Skin epidermis (tissue), 12 donors: ENCODE results near the gene PPDPF.
"Not testable (repeated sequence)": the region's sequence is repeated elsewhere in the genome, so short reads cannot be mapped to it uniquely, and the experiment has no call there.

Experiments used
- H3K27ac ChIP-seq, 21 experiments: fragments of 200-600 bp; sonication (generic) in 11 of 21; one replicate each; pipeline ENCODE4 v1.5.0; 2020; ENCODE audit warnings: mild to moderate bottlenecking in 3 of 21, inconsistent platforms in 2 of 21, moderate library complexity in 2 of 21
- H3K4me3 ChIP-seq, 7 experiments: fragments of 200-600 bp; sonication (generic) in 2 of 7; one replicate each; pipeline ENCODE4 v1.5.0; 2020; ENCODE audit warnings: inconsistent platforms in 2 of 7, mild to moderate bottlenecking in 2 of 7, moderate library complexity in 1 of 7

PPDPF gene

DNA sequence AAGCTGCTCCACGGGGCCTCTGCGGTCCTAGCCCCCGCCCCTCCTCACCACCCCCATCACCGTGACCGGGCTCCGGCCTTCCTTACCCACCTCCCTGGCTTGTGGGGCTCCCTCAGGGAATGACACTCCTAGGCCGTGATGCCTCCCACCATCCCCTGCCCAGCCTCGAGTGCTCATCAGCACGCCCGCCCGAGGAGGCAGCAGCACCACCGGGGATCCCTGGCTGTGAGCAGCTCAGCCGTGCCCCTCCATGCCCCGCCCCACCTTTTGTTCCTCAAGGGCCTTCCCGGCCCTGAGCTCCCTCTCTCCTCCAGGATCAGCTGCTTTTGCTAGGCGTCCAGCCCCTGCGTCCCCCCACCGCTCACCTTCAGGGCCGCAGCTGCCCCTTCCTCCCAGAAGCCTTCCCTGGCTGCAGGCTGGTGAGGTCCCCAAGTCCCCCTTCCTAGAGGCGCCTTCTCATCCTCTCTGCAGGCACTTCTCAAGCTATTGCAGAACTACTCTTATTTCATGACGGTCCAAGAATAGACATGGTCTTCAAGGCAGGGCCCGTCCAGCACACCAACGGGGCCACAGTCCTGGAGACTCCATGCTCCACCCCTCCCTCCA, 36.4 kb downstream of the PPDPF start:
- no peak overlapping the region for H3K27ac ChIP-seq
- H3K4me3 ChIP-seq: no peak overlapping the region

DNA sequence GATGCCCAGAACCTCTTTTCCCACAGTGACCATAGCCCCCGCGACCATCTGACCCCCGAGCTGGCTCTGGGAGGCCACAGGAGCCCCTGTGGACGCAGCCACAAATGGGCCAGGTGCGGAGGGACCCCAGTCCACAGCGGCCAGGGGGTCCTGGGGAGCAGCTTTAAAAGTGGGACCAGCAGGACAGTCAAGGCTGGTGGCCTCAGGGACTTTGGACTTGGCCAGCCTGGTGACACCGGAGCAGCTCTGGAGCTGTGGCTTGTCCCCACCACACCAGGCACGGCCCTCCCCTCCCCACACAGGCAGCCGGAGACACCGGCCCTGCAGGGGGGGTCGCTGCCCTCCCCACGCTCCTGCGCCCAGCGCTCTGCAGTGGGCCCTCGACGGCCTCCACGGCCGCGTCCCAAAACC, 36.9 kb downstream of the PPDPF start:
- H3K27ac ChIP-seq: no peak overlapping the region
- H3K4me3 ChIP-seq: no peak overlapping the region

DNA sequence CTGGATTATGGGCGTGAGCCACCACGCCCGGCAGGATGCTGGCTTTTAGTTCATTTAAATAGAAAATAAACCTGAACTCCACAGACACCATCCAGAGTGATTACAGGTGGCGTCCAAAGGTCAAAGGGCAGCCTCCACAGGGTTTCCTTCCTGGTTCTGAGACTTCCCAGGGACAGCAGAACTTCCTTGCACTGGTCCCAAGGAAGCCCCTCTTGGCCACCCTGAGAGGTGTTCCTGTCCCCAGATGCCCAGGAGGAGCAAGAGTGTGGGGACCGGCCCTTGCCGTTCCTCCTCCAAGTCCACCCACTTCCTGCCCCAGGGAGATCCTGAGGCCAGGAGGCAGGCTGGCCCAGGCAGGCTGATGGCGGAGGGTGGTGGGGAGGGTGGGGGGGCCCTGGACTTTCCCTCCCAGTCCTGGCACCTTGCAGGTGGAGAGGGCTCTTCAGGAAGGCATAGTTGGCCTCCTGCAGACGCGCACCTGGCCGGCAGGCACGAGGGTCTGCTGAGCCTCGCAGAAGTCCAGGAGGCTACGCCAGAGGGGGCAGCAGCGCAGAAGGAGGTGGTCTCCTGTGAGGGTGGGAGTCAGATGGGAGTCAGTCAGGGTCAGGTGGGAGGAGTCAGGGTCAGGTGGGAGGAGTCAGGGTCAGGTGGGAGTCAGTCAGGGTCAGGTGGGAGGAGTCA, 38.4 kb downstream of the PPDPF start:
- Histone ChIP-seq H3K27ac (no peak overlapping the region), H3K4me3 (no peak overlapping the region)

DNA sequence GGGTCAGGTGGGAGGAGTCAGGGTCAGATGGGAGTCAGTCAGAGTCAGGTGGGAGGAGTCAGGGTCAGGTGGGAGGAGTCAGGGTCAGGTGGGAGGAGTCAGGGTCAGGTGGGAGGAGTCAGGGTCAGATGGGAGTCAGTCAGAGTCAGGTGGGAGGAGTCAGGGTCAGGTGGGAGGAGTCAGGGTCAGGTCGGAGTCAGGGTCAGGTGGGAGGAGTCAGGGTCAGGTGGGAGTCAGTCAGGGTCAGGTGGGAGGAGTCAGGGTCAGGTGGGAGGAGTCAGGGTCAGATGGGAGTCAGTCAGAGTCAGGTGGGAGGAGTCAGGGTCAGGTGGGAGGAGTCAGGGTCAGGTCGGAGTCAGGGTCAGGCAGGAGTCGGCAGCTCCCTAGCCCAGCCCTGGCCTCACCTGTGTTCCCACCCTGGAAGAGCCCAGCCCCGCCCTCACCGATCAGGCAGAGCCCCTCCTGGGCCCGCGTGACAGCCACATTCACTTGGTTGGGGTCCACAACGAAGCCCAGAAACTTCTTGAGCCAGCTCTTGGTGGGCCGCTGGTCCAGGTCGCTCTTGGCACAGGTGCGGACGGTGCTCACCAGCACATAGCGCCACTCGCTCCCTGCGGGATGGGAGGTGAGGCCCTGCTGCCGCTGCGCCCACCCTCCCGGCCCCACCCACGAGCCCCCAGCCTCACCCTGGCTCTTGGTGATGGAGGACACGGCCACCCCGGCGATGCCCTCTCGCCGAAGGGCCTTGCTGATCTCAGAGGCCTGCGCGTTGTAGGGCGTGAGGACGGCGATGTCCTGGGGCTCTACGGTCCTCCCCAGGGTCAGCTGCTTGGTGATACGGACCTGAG, 39.1 kb downstream of the PPDPF start:
- not testable (repeated sequence) for H3K4me3 ChIP-seq, H3K27ac ChIP-seq

DNA sequence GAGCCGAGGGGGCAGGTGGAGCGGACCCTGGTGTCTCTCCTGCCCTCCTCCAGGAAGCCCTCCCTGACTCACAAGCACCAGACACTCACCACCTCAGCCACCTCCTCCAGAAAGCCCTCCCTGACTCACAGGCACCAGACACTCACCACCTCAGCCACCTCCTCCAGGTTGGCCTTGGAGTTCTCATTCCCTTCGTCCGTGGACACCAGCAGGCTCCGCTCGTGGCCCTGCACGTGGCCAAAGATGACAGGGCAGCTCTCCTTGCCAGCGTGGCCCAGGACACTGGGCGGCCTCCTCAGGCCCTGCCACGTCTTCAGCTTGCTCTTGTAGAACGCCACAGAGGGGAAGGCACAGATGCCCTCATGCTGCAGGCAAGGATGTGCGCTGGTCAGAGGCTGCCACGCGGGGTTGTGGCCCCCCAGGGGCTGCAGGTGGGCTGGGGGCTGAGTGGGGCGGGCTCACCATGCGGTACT, 39.8 kb downstream of the PPDPF start:
- Histone ChIP-seq H3K4me3 (no peak overlapping the region), H3K27ac (no peak overlapping the region)

DNA sequence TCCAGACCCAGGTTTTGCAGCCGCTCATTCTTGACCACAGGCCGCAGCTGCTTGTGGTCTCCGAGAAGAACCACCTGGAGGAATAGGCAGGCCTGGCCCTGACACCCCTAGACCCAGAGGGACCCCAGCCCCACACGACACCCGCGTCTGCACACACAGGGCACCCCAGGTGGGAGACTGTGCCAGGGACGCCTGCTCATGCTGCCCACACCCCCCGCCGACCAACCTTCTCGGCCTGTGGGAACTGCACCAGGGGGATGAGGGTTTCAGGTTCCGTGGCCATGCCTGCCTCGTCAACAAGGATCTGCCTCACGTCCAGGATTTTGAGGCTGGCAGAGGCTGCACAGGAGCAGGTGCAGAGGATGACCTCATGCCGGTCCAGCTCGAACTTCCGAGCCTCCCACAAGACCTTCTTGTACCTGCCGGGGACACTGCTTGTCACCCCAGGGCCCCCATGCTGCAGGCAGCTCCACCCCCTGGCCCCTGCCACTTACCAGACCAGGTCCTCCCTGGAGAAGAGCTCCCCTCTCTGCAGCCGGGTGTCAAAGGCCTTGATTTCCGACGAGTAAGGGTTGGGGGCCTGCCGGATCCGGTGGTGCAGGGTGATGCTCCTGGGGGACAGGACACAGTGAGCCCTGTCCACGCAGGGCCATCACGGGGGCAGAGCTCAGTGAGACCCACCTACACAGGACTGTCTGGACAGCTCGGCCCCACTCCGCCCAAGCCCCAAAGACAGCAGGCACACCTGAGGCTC, 40.5 kb downstream of the PPDPF start:
- H3K4me3 ChIP-seq: no peak overlapping the region

DNA sequence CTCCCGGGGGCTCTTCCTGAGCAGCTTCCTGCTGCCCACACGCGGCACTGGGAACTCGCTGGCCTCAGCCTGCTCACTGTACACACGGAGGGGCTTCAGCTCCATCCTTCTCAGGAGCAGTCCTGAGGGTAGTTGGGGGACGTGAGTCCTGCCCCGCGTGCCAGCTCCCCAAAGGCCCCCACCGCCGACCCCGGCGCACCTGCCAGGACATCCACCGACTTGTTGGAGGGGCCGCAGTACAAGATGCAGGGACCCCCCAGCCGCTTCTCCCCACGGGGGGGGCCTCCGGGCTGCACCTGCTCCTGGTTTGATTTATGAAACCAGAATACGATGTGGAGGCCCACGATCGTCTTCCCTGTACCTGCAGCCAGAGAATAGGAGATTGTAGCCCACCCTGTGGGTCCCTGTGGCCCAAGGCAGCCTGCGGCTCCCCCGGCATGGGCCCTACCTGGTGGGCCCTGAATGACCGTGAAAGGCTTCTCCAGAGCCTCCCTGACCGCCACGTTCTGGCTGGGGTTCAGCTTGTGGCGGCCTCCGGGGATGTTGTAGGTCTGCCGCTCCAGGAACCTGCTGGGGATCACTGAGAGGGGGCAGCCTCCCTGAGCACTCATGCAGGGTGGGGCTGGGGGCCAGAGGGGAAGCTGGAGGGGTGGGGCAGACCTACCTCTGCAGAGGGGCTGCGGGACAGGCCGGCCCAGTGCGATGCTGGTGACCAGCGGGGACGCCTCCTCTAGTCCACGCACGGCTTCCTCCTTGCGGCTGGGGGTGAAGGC, 41.2 kb downstream of the PPDPF start:
- H3K4me3 ChIP-seq: no peak overlapping the region
- no peak overlapping the region for H3K27ac ChIP-seq

More for the DNA sequence above, 40.5 kb downstream of the PPDPF start:
- H3K27ac ChIP-seq: no peak overlapping the region

DNA sequence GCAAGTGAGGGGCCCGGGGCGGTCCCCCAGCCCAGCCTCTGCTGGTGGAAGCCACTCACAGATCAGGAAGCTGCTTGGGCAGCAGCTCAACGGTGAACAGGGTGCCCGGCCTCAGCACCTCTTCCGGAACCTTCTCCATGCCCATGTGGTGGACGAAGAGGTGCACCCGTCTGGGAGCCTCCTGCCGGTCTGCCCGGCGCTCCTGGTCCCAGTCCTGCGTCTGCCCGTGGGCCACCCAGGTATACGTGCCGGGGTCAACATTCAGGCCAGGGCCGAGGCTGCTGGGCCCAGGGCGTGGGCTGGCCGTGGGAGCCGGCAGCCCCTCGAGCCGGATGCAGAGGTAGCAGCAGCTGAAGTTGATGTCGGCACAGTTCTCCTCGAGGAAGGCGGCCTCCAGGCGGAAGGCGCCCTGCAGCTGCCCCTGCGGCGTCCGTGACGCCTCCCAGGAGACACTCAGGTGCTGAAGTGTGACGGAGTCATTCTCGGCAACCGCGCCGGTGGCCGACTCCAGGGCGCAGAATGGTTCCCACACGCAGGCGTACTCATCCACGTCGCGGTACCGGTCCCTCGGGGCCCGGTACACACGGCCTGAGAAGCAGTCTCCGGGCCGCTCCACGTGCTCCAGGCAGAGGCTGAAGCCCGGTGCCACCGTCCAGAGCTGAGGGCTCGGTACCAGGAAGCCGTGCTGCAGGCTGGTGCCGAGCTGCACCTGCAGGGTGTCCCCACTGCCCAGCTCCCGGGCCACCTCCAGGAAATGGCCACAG, 42.1 kb downstream of the PPDPF start:
- no peak overlapping the region for H3K27ac ChIP-seq

DNA sequence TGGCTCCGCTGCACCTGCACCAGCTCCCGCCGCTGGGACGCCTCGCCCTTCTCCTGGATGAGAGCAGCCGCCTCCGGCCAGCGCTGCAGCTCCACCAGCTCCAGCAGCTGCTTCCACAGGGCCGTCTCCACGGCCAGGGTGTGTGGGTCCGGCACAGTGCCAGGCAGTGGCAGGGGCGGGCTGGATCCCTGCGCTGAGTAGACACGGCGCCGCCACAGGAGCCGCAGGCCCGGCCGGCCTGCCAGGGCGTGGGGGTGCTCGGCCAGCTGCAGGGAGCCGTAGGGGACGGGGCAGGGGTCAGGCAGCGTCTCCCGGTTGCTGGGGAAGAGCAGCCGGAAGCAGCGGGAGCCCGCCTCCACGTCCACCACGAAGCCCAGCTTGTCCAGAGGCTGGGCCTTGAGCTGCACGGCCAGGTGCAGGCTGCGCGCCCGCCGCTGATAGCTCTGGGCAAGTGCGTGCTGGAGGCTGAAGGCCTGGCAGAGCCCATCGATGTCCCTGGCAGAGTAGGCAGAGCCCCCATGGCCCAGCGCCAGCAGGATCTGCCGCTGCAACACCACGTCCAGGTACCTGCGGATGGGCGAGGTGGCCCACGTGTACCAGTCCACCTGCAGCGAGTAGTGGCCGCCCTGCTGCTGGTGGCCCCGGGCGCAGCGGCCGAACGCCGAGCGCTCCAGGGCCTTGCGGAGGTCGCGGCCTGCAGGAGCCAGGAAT, 42.8 kb downstream of the PPDPF start:
- H3K27ac ChIP-seq: no peak overlapping the region

More for the DNA sequence above, 42.1 kb downstream of the PPDPF start:
- H3K4me3 ChIP-seq: no peak overlapping the region

DNA sequence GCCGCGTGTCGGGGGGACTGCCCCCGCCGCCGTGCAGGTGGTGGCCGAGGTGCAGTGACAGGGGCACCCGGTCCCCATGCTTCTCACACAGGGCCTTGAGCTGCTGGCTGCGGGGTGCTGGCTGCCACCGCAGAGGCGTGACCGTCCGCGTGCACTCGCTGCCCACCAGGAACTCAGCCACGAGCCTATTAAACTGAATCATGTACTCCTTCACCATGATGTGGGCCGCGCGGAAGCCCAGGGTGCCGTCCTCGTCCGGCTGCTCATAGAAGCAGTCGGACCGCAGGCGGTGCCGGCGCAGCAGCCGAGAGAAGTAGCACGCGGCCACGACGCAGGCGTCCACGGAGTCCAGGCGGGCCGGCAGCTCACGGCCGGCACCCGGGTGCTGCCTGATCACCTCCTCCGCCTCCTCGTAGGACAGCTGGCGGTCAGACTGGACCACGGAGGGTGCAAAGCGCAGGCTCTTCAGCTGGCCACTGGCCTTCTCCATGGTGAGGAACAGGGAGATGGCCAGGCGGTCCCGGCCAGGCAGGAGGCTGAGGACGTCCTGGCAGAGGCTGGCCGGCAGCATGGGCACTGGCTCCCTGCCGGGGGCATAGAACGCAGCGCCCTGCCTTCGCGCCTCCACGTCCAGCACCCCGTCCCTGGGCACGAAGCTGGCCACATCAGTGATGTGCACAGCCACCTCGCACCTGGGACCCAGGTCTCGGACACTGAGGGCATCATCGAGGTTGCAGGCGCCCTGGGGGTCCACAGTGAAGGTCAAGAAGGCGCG, 43.7 kb downstream of the PPDPF start:
- H3K4me3 ChIP-seq: no peak overlapping the region

More for the DNA sequence above, 42.8 kb downstream of the PPDPF start:
- no peak overlapping the region for H3K4me3 ChIP-seq

DNA sequence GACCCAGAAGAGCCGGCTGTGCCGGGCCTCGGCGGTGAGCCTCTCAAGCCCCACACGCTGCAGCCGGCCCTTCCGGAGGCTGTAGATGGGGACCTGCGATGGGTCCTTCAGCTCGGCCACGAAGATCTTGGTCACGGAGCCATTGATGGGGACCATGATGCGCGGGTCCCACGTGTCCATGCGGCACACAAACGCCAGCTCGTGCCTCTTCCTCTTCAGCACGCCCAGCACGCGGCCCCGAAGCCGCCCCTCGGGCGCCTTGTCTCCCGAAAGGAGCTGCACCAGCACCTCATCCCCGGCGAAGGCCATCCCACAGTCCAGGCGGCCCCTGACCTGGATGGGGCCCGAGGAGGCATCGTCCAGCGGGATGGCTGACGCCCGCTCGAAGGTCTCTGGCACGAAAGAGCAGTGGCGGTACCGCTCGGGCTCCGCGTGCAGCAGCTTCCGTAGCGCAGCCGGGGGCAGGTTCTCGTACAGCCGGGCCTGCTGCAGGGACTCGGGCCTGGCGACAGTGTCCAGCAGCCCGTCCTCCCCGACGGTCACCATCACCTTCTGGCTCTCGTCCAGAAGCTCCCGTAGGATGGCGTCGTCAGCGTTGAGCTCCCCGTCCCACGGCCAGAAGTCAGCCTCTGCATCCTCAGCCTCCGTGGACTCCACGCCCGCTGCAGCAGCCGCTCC, 44.6 kb downstream of the PPDPF start:
- H3K27ac ChIP-seq: no peak overlapping the region
- H3K4me3 ChIP-seq: no peak overlapping the region

More for the DNA sequence above, 43.7 kb downstream of the PPDPF start:
- no peak overlapping the region for H3K27ac ChIP-seq

DNA sequence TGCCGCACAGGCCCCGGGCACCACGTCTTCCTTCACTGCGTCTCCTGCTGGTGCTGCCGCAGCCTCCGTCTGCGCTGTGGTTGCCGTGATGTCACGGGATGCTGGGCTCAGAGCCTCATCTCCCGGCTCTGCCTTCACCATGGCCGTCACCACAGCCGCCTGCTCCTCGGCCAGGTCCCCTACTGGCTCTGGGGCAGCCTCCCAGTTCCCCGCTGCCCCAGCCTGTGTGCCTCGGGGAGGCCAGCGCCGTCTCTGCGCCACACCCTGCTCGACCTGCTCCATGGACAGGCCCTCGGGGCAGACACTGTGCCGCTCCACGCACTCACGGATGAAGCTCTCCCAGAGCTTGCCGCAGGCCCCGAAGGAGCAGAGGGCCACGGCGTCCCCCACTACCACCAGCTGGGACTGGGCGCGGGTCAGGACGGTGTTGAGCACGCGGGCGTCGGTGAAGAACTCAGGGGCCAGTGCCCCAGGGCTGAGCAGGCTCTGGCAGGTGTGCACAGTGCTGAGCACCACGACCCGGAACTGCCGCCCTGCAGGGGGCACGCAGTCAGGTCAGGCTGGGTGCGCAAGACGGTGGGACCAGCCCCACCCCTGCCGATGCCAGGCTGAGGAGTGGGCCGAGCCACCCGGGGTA, 45.3 kb downstream of the PPDPF start:
- H3K27ac ChIP-seq: no peak overlapping the region
- H3K4me3 ChIP-seq: no peak overlapping the region

DNA sequence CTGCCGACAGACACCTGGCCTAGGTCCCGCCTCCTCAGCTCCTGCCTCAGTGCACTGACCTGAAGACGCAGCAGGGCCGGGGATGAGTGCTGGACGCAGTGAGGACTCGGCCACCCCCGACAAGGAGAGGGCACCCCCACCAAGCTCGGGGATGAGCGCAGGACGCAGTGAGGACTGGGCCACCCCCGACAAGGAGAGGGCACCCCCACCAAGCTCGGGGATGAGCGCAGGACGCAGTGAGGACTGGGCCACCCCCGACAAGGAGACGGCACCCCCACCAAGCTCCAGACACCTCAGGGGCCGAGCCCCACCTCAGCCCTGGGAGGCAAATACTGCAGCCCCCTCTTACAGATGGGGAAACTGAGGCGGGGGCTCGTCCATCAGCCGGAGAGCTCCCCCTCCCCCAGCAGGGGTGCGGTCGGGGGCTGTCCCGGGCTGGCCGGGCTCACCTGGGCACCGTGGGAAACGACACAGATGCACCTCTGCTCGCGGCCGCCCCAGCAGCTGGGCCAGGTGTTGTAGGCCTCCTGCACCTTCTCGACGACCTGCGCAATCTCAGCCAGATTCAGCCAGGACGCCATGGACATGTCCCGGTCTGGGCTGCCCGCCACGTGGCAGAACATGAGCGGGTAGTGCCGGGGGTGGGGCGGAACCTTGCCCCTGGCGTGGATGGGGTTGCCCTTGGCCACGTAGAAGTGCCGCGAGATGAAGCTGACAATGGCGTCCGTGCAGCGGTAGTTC, 46.0 kb downstream of the PPDPF start:
- H3K27ac ChIP-seq: peak overlapping the region in 3 of 21 experiments; percentile 27 to 74 (median 46)
- H3K4me3 ChIP-seq: peak overlapping the region in 1 of 7 experiments; percentile 22

DNA sequence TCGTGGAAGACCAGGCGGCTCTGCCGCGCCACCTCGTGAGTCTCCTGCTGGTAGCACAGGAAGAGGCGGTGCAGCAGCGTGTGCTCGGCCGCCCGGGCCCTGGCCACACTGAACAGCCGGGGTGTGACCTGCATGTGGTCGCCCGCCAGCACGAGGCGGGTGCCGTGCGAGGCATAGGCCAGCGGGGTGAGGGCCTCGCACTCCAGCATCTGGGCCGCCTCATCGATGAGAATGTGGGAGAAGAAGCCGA, 46.5 kb downstream of the PPDPF start:
- Histone ChIP-seq H3K27ac (peak overlapping the region in 3 of 21 experiments; percentile 27 to 74 (median 46)), H3K4me3 (peak overlapping the region in 1 of 7 experiments; percentile 22)

DNA sequence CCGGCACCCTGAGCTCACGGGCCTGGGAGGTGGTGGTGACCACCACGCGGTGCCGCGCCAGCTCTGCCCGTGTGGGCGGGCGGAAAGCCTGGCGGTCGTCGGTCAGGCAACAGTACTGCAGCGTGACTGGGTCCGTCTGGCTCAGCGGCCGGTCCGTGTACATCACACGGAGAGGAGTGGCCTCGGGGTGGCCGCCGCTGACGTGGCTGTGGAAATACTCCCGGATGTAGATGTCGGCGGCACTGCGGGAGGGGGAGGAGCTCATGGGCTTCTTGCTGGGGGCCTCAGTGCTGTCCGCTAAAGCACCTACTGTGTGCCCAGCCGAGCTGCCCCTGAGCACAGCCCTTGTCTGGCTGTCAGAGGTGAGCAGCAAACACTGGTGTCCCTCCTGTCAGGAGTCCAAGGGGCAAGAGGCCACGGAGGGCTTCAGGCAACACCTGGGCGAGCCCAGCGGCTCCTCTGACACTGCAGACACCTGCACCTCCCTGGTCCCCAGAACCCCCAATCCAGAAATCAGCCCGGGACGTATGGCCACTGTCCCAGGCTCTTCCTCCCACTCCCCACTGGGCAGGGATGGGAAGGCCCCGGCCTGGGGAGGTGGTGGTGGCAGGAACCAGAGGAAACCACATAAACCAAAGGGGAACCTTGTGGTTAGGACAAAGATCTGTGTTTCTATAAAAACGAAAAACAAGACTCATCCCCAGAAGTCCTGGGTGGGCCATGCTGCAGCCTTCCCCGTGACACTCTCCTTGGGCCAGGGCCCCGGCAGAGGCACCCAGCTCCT, 47.0 kb downstream of the PPDPF start:
- H3K27ac ChIP-seq: peak overlapping the region in 10 of 21 experiments; percentile 7 to 76 (median 46)
- H3K4me3 ChIP-seq: peak overlapping the region in 3 of 7 experiments; percentile 6 to 22 (median 11)
